Neural progenitor cell (in vitro differentiated cells): Measurements from ENCODE around the gene ADGRF4.

Experiments
- CTCF ChIP-seq: fragments of 200-600 bp; sonication (generic); IDR thresholded peaks from 2 replicates; pipeline ENCODE4 v1.5.1; 2017; ENCODE audit warnings: antibody characterized with exemption, mild to moderate bottlenecking
- EZH2 ChIP-seq: fragments of 200-600 bp; sonication (generic); IDR thresholded peaks from 2 replicates; pipeline ENCODE4 v1.6.1; 2017; ENCODE audit warnings: antibody characterized with exemption, mild to moderate bottlenecking, moderate library complexity
- EZH2phosphoT487 ChIP-seq: fragments of 200-600 bp; sonication (generic); IDR thresholded peaks from 2 replicates; pipeline ENCODE4 v1.6.1; 2017; ENCODE audit warnings: antibody characterized with exemption

DNA sequence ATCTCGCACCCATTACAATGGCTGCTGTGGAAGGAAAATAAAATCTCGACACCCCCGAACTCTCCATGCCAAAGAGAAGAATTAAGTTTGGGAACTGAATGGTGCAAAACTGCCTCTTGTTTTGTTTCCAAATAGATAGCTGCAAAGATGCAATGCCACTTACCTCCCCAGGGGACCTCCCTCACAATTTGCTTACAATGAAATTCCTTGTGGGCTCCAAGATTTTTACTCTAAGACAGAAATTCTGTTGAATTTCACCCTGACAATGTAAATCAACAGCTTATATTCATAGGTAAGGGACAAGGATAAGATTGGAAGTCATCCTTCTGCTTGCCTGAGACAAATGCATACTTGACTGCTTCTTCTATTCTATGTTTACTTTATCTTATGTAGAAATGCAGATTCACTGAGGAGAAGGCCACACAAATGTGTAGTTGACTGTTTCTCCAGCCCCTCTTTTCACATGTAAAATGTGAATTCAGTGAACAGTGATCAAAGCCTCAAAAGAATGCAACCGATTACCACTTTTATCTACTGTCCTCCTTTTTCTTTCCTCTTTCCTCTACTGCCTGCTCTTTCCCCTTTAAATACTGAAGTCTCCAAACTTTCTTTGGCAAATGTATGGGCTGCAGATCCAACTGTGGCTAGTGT, 36.6 kb downstream of the ADGRF4 start:
- TF ChIP-seq CTCF, result no peak
- TF ChIP-seq EZH2, result no peak
- TF ChIP-seq EZH2phosphoT487, result no peak
